HG03575 (cell line): ENCODE measurements around the gene KIRREL3.
"Not testable (repeated sequence)": the region's sequence is repeated elsewhere in the genome, so short reads cannot be mapped to it uniquely, and the experiment has no call there.

ENCODE experiments used
- ATAC-seq: cut with Tn5 transposase; IDR thresholded peaks from one replicate; pipeline ENCODE4 v1.9.1; 2021; ENCODE audit not compliant: unreplicated experiment, insufficient number of reproducible peaks, low FRiP score; ENCODE audit errors: extremely low read depth

The KIRREL3 gene

DNA sequence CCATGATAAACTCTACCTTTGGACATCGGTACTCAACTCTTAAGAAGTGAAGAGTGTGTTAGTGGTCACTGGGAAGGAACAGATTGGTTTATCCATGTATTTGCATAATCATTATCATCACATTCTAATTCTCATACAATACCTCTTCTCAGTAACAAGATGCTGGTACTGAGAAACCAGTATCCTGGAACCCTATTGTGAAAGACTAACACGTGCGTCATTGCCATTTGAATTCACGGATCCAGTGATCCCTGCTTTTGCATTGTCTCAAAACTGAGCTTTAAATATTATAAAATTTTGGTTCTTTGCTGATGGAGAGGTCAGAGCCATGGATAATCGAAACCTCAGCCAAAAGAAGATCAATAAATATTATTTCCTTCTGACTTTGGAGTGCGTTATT, 35.2 kb downstream of the KIRREL3 start:
- no peak for ATAC-seq

DNA sequence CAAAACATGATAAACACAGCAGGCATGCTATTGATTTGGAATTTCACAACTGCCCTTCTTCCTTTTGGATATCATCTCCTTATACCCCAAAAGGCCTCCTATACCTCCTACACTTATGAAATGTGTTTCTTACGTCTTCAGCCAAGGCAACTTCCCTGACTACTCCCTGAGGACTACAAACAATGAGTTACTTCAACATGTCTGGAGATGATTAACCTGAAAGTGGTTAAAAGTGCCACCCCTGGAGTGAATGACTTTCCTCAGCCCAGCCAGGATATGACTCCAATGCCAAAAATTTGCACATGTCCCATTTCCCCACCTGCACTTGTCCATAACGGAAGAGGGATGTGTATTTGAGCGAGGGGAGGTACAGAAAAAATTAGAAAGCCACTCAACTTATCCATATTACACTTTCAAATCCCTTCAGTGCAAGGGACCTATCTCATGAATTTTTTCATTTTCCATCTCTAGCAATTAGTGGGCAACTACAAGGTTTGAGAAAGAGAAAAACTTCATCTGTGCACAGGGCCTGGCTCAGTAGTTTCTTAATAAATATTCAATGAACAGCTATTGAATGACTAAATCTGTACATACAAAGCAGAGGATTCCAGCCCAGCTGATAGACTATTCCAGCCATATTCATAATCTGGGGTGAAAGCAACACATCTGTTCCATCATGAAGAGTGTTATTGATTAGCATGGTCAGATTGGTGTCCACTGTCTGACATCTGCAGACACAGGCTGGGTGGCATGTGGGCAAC, 36.8 kb downstream of the KIRREL3 start:
- no peak for ATAC-seq

DNA sequence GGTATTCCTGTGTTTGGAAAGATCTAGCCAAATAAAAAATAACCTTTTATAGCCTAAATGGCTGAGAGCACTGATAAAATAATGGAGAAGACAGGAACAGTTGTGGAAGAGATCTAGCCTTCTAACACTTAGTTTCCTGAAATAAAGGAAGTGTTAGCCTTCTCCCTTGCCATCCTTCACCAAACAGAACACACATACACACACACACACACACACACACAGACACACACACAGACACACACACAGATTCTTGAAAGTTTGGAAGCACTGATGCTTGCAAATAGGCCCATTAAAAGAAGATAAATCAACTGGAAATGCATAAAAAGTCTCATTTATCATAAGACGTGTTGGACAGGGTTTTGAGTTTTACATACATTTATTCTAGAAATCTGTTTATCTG, 37.5 kb downstream of the KIRREL3 start:
- no peak for ATAC-seq

DNA sequence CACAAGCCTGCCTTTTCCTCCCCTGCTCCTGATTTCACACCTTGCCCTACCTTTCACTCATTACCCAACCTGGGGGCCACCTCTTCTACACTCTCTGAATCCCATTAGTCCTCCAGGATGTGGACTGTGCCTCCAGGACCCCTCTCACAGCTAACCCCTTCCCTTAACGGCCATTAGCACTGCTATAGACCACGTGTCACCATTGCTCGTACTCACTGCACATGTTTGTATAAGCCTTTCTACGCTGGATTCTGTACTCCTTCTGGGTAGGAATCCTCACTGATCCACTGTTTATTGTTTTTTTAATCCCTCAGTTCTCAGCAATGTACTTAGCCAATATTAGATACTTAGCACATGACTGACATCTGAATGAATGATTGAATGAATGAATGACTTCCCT, 40.9 kb downstream of the KIRREL3 start:
- ATAC-seq = no peak

DNA sequence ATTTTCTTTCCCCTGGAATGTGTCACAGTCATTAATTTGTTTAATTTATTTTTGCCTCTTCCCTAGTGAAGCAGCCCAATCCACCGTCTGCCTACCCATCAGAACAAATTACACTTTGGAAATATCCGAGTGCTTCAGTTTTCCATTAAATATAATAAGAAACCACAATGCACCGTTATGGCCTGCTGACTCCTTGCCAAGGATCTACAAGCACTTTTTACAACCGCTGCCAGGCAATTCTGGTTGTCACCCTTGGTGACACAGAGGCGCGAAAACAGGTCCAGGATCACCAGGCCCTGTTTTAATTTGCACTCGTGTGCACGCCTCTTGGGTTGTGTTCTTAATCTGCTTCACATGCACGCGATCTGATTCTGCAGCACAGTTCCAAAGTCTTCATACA, 43.9 kb downstream of the KIRREL3 start:
- ATAC-seq = no peak

DNA sequence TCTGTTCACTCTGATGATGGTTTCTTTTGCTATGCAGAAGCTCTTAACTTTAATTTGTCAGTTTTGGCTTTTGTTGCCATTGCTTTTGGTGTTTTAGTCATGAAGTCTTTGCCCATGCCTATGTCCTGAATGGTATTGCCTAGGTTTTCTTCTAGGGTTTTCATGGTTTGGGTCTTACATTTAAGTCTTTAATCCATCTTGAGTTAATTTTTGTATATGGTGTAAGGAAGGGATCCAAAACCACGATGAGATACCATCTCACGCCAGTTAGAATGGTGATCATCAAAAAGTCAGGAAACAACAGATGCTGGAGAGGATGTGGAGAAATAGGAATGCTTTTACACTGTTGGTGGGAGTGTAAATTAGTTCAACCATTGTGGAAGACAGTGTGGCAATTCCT, 48.0 kb downstream of the KIRREL3 start:
- ATAC-seq = not testable (repeated sequence)

DNA sequence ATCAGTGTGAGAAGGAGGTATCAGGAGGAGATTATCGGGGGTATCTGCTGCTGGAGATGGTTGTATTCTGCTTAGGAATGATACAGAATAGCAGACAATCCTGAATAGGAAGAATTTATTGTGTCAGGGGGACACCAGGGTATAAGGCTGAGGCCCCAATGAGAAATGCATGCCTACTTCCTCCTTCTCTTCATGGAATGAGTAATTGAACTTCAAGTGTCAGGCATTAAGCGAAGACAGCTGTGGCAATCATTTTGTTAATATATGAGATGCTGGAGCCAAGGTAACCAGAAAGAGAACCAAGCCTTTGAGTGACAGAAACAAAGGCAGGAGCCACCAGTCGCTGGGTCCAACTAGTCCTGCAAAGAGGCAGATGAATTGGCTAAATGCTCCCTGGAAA, 49.1 kb downstream of the KIRREL3 start:
- ATAC-seq = no peak

DNA sequence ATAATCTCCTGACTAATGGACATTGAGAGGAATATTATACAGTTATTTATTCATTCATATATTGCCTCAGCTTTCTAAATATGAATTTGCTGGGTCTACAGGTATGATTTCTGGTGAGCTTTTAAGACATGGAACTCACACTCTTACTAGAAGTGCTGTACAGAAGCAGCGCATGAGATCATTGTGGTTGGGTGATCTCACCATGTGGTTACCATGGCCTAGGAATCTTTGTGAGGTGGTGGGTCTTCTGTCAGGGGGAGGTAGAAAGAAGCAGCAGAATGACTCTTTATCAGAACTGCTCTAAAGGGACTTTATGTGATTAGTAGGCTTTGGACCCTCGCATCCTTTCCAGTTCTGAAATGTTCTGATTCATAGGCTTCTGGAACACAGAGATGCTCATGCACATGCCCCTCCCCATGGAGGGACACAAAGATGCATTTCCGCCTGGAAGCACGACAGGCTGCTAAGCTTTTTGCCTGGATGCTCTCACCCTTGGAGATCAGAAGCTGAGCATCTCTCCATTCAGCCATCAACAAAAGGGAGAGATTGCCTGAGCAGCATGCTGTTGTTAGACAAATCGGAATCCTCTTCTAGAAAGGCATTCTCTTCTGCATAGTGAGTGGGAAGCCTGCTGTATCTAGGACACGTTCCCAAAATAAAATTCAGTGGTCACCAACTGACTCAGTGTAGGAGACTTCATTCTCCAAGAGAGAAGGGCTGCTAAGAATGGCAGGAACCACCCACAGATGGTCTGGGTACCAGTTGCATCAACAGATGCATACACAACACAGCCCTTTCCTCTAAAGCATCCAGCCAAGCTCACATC, 51.3 kb downstream of the KIRREL3 start:
- ATAC-seq = no peak

DNA sequence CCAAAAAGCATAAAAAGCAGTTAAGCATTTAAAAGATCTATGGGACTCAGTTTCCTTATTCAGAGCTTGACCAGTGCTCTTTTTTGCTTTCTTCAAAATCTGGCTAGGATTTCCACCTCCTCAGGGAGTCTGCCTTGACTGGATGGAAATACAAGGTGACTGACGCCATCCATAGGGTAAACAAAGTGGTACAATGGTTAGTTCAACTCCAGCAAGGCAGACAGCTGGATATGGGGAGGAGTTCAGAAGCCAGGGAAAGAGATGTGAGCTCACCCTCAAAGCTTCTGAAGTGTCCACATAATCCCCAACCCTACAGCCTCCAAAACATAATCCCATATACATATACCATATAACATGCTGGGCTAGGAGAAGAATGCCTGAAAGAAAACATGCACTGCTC, 52.0 kb downstream of the KIRREL3 start:
- no peak for ATAC-seq

DNA sequence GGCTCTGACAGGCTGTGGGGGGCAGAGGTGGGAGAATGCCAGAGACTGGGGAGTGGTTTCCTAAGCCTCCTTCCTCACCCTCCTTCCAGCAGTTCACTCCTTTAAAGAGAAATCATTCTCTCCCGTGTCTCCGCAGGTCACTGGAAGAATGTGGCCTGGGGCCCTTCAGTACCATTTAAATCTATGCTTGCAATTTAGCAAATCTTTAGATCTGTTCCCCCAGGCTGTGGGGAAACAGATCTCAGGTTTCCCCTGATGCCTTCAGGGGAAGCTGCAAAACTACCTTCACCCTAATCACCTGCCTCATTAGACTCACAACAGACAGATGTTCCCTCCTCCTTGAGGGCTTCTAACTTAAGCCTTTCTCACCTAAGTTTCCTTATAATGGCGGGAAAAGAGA, 55.3 kb downstream of the KIRREL3 start:
- ATAC-seq = no peak

DNA sequence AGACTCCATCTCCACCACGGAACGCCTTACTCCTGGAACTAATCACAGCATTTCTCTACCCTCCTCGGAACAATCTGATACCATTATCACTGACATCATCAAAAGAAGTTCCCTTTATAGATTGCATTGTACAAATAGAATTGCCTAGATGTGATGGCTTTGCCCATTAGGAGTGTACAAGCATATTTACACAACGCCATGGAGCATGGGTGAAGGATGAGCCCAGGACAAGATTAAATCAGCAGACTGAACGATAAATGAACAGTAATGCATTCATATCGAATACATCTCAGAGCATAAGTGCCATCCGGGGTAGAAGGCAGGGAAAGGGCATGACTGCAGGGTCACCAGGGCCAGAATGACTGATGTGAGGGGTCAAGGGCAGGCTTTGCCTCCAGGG, 57.3 kb downstream of the KIRREL3 start:
- ATAC-seq = no peak

DNA sequence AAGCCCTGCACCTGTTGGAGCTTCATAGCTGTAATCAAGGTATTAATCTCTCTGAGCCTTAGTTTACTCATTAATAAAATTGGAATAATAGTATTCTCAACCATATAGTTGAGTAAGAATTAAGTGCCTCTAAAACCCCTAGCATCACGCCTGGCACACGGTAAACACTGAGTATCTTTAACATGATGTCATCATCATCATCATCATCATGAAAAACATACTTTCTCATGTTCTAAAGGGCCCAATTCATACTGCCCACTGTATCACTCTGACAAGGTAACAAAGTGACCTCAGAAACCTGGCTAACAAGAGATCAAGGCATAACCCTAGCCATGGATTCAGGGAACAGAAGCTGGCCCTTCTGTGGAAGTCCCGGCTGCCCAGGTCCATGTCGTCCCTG, 58.4 kb downstream of the KIRREL3 start:
- no peak for ATAC-seq

DNA sequence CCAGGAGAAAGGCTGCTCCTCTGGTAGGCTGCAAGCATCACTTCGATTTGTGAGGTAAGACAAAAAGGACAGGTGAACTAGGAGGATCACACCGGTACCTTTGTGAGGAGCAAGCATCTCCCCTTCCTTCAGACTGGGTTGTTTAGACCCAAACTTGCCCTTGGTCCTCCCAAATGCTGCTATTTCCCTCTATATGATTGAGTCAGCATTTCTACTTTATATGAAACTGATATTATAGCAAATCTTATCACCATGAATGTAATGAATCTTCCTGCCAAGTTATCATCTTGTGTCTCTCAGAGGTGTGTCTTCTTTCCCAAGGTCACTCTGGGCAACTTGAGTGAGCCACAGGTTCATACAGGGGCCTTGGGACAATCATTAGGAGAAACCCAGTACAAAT, 61.0 kb downstream of the KIRREL3 start:
- no peak for ATAC-seq

DNA sequence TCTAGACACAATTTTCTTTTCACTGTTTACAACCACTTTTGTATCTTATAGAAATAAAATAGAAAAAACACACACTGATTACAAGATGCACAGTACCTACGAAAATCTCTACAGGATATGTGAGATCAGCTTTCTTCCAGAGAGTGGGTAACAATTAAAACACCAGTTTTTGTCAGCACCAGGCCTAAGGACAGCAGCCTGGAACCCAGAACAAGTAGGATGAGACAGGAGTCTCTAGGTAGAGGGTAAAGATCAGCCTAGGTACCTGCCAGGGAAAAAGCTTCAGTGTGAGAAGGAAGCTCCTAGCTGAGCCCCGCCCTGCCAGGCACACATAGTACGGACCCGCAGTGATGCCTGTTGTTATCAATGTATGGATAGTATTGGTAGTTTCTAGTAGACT, 61.9 kb downstream of the KIRREL3 start:
- ATAC-seq = no peak

DNA sequence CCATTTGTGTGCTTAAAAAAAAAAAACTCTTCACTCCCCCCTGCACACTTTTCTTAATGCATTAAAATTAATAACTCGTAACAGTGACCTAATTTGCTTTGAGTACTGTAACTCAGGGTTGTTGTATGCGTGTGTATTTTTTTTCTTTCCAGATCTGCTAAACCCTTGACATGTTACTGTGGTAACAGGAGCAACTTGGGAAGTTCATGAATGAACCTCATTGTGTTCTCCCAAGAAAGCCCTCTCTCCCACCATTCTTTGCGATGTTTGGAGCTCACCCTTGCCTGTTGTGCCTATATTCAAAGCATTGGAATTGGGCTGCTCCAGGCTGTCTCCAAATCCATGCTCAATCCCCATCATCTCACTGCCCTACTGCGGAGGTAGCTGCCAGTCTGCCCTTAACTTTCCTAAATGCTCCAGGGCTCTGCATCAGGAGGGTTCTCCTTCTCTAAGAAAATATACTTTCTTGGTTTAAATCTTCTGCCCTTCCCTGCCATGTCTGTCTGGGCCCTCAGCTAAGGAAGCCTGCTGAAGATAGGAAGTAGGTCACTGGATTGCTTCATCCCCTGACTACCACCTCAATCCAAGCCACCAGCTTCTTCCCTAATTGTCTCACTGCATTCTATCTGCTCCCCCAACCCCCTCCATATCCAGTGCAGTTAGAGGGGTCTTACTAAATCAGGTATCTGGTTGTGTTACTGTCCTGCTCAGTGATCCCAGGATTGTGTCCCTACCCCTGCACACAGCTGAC, 70.3 kb downstream of the KIRREL3 start:
- no peak for ATAC-seq

DNA sequence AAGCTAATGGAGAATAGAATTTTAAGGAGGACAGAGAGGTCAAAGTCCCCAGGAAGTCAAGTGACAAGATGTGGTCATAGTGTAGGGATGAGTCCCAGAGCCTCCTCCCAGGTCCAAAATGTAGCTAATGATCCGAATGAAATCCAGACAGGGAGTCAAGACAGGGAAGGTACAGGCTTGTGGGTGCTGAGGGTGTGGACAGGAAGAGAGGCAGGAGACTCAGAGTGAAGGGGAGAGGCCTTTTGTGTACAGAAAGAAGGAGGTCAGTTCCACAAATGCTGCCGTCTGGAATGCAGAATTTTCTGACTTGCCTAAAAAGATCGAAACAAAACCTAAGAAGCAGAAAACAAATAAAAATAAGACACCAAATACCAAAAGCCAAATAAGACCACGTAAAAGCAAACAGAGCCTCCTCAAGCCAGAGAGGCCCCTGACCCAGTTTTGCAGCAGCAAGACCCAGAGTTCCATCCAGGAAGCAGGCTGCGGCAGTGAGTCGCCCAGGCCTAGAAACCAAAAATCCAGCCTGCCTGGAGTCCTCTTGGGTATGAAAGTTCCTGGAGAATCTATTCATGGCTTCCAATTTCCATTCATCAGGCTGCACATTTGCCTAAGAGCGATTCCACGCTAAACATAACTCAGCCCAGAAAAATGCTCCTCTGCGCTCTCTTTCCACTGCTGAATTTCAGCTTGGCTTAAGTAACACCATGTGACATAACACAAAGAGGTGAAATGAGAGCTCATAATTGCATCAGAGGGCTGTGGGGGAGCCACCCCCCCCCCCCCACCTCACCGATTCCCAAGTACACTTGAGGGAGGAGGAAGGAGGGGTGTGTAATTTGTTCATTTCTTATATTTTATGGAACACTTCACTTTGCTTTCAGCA, 71.2 kb downstream of the KIRREL3 start:
- no peak for ATAC-seq

DNA sequence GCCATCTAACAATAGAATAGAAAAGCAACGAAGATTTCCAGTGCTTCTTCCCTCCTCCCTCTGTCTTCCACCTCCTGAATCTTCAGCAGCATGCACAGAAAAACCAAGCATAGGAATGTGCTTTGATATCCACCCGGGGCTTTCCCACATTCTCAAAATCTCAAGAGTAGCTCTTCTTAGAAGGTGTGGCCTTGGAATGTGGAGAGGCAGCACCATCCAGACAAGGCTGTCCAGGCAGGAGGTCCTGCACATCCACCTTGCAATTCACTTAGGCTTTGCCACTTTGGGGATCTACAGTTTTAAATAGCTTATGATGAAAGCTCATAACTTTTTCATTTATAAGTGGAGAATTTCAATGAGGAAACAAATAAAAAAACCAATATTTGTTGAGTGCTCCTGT, 72.9 kb downstream of the KIRREL3 start:
- no peak for ATAC-seq

DNA sequence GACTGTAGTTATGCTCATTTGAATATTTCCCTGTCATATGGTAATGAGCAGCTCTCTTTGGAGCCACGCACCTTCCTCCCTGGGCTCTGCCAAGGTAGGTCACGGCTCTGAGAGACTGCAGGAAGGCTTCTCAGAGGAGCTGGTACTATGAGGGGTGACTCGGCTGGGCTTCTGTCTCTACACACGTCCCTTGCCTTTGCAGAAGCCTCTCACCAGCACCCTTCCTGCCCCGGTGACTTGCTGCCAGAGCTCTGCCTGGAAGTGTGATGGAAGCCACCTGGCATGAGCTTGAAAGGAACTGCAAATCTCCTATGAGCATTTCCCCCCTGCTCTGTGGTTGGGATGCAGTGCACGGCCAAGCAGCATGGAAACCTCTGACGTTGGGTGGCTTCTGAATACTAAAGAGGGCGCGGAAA, 74.2 kb downstream of the KIRREL3 start:
- ATAC-seq = no peak
